HEK293 (cell line): ENCODE measurements around the gene ZNF471.

Experiments
- BCL11A ChIP-seq: fragments of 450-650 bp; formaldehyde crosslinking; IDR thresholded peaks from 2 replicates; pipeline ENCODE4 v1.5.1; 2016; ENCODE audit warnings: low read depth, missing biosample characterization, missing genetic modification characterization
- GFI1B ChIP-seq: fragments of 450-650 bp; formaldehyde crosslinking; IDR thresholded peaks from 2 replicates; pipeline ENCODE4 v1.5.1; 2016; ENCODE audit warnings: missing biosample characterization, missing genetic modification characterization
- GLIS1 ChIP-seq: fragments of 450-650 bp; formaldehyde crosslinking; IDR thresholded peaks from 2 replicates; pipeline ENCODE4 v1.5.1; 2016; ENCODE audit warnings: missing biosample characterization, missing genetic modification characterization
- HOXC10 ChIP-seq: sonication (generic); formaldehyde crosslinking; IDR thresholded peaks from 2 replicates; pipeline ENCODE4 v1.8.1; 2023; ENCODE audit warnings: mild to moderate bottlenecking, missing genetic modification reagents
- KLF10 ChIP-seq: fragments of 450-650 bp; IDR thresholded peaks from 2 replicates; pipeline ENCODE4 v1.5.1; 2018; ENCODE audit warnings: missing biosample characterization, mild to moderate bottlenecking, missing genetic modification characterization
- KLF16 ChIP-seq: fragments of 450-650 bp; formaldehyde crosslinking; IDR thresholded peaks from 2 replicates; pipeline ENCODE4 v1.5.1; 2017; ENCODE audit warnings: missing biosample characterization, missing genetic modification characterization
- KLF8 ChIP-seq: fragments of 450-650 bp; formaldehyde crosslinking; IDR thresholded peaks from 2 replicates; pipeline ENCODE4 v1.5.1; 2016; ENCODE audit warnings: missing biosample characterization, missing genetic modification characterization
- KLF9 ChIP-seq: fragments of 450-650 bp; formaldehyde crosslinking; IDR thresholded peaks from 2 replicates; pipeline ENCODE4 v1.5.1; 2016; ENCODE audit warnings: missing biosample characterization, missing genetic modification characterization, low read depth
- SCRT2 ChIP-seq: fragments of 450-650 bp; formaldehyde crosslinking; IDR thresholded peaks from 2 replicates; pipeline ENCODE4 v1.5.1; 2016; ENCODE audit warnings: missing biosample characterization, missing genetic modification characterization
- SP7 ChIP-seq: fragments of 450-650 bp; formaldehyde crosslinking; IDR thresholded peaks from 2 replicates; pipeline ENCODE4 v1.5.1; 2016; ENCODE audit warnings: missing biosample characterization, missing genetic modification characterization
- TCF7L2 ChIP-seq: IDR thresholded peaks from 2 replicates; pipeline ENCODE4 v1.6.1; 2011; ENCODE audit warnings: low read depth, mild to moderate bottlenecking, inconsistent platforms, low read length, moderate library complexity, borderline replicate concordance
- ZFHX2 ChIP-seq: fragments of 450-650 bp; formaldehyde crosslinking; conservative IDR thresholded peaks from 2 replicates; pipeline ENCODE4 v1.5.1; 2016; ENCODE audit warnings: missing biosample characterization, missing genetic modification characterization
- ZNF112 ChIP-seq: fragments of 450-650 bp; formaldehyde crosslinking; IDR thresholded peaks from 2 replicates; pipeline ENCODE4 v1.5.0; 2017; ENCODE audit warnings: missing biosample characterization, missing genetic modification characterization
- ZNF114 ChIP-seq: fragments of 450-650 bp; formaldehyde crosslinking; IDR thresholded peaks from 2 replicates; pipeline ENCODE4 v1.5.0; 2017; ENCODE audit warnings: missing biosample characterization, missing genetic modification characterization
- ZNF138 ChIP-seq: fragments of 450-650 bp; formaldehyde crosslinking; IDR thresholded peaks from 2 replicates; pipeline ENCODE4 v1.5.1; 2016; ENCODE audit warnings: missing biosample characterization, missing genetic modification characterization, borderline replicate concordance
- ZNF274 ChIP-seq, 2 experiments: fragments of 200-500 bp in 1 of 2; fragments of 450-650 bp in 1 of 2; sonication (Bioruptor generic) in 1 of 2; formaldehyde crosslinking in 1 of 2; IDR thresholded peaks; 2 replicates each; pipeline versions ENCODE4 v1.5.1 to v1.6.1; 2014 to 2016; ENCODE audit warnings: borderline replicate concordance in 1 of 2, inconsistent platforms in 1 of 2, low read length in 1 of 2, missing biosample characterization in 1 of 2, missing genetic modification characterization in 1 of 2
- ZNF350 ChIP-seq: fragments of 450-650 bp; formaldehyde crosslinking; IDR thresholded peaks from 2 replicates; pipeline ENCODE4 v1.5.0; 2017; ENCODE audit warnings: missing biosample characterization, mild to moderate bottlenecking, missing genetic modification characterization
- ZNF391 ChIP-seq: fragments of 450-650 bp; formaldehyde crosslinking; IDR thresholded peaks from 2 replicates; pipeline ENCODE4 v1.5.1; 2016; ENCODE audit warnings: low read depth, missing biosample characterization, missing genetic modification characterization, borderline replicate concordance
- ZNF423 ChIP-seq: fragments of 450-650 bp; formaldehyde crosslinking; IDR thresholded peaks from 2 replicates; pipeline ENCODE4 v1.5.1; 2016; ENCODE audit warnings: missing biosample characterization, missing genetic modification characterization
- ZNF530 ChIP-seq: fragments of 450-650 bp; formaldehyde crosslinking; IDR thresholded peaks from 2 replicates; pipeline ENCODE4 v1.5.1; 2016; ENCODE audit warnings: low read depth, missing biosample characterization, missing genetic modification characterization
- ZNF548 ChIP-seq: fragments of 450-650 bp; formaldehyde crosslinking; IDR thresholded peaks from 2 replicates; pipeline ENCODE4 v1.5.1; 2016; ENCODE audit warnings: missing biosample characterization, missing genetic modification characterization
- ZNF571 ChIP-seq: fragments of 450-650 bp; formaldehyde crosslinking; IDR thresholded peaks from 2 replicates; pipeline ENCODE4 v1.5.0; 2017; ENCODE audit warnings: missing biosample characterization, missing genetic modification characterization
- ZNF776 ChIP-seq: fragments of 450-650 bp; formaldehyde crosslinking; IDR thresholded peaks from 2 replicates; pipeline ENCODE4 v1.5.0; 2017; ENCODE audit warnings: missing biosample characterization, missing genetic modification characterization, borderline replicate concordance
- ZNF843 ChIP-seq: fragments of 450-650 bp; formaldehyde crosslinking; IDR thresholded peaks from 2 replicates; pipeline ENCODE4 v1.5.1; 2016; ENCODE audit warnings: missing biosample characterization, missing genetic modification characterization
- ZXDB ChIP-seq: fragments of 450-650 bp; formaldehyde crosslinking; IDR thresholded peaks from 2 replicates; pipeline ENCODE4 v1.5.1; 2016; ENCODE audit warnings: missing biosample characterization, missing genetic modification characterization
- TF ChIP-seq, protein P1 (sequence below): fragments of 450-650 bp; formaldehyde crosslinking; IDR thresholded peaks from 2 replicates; pipeline ENCODE4 v1.5.1; 2016; ENCODE audit warnings: missing biosample characterization, missing genetic modification characterization
- TF ChIP-seq, protein P2 (sequence below): fragments of 450-650 bp; formaldehyde crosslinking; conservative IDR thresholded peaks from 2 replicates; pipeline ENCODE4 v1.5.1; 2016; ENCODE audit warnings: low read depth, missing biosample characterization, missing genetic modification characterization
- TF ChIP-seq, protein P3 (sequence below): fragments of 450-650 bp; formaldehyde crosslinking; IDR thresholded peaks from 2 replicates; pipeline ENCODE4; 2016; ENCODE audit warnings: missing biosample characterization, missing genetic modification characterization
- TF ChIP-seq, protein P4 (sequence below): fragments of 450-650 bp; formaldehyde crosslinking; IDR thresholded peaks from 2 replicates; pipeline ENCODE4 v1.5.1; 2016; ENCODE audit warnings: missing biosample characterization, missing genetic modification characterization
- TF ChIP-seq, protein P5 (sequence below): fragments of 450-650 bp; formaldehyde crosslinking; IDR thresholded peaks from 2 replicates; pipeline ENCODE4 v1.5.1; 2016; ENCODE audit warnings: missing biosample characterization, missing genetic modification characterization

ZNF471 gene

DNA sequence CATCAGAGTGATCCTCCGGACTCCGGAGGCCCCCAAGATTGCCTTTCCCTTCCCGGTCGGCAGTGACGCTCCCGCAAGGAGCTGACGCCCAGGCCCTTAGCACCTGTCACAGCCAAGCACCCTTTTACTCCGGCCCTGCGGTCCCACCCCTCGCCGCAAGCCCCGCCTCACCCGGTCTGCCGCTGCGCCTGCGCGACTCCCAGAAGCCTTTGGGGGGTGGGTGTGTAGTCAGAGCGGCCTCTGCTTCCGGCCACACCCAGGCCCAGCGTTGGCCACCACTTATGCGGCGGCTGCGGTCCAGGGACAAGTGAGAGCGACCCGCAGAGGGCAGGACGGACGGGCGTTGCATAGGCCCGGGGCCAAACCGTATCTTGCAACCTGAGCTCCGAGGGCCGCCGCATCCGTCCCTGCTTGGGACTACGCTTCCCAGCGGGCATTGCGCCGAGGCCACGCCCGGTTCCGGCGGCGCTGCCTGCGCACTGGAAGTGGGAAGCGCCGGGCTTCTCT lies 30.7 kb downstream of the ZNF471 start (continued):
- TF ChIP-seq, protein P1, sequence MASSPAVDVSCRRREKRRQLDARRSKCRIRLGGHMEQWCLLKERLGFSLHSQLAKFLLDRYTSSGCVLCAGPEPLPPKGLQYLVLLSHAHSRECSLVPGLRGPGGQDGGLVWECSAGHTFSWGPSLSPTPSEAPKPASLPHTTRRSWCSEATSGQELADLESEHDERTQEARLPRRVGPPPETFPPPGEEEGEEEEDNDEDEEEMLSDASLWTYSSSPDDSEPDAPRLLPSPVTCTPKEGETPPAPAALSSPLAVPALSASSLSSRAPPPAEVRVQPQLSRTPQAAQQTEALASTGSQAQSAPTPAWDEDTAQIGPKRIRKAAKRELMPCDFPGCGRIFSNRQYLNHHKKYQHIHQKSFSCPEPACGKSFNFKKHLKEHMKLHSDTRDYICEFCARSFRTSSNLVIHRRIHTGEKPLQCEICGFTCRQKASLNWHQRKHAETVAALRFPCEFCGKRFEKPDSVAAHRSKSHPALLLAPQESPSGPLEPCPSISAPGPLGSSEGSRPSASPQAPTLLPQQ (tag by site-specific recombination): peak; percentile 79
- TF ChIP-seq ZNF114 (tag by site-specific recombination): no peak
- TF ChIP-seq ZNF530 (tag by site-specific recombination): no peak
- TF ChIP-seq, protein P2, sequence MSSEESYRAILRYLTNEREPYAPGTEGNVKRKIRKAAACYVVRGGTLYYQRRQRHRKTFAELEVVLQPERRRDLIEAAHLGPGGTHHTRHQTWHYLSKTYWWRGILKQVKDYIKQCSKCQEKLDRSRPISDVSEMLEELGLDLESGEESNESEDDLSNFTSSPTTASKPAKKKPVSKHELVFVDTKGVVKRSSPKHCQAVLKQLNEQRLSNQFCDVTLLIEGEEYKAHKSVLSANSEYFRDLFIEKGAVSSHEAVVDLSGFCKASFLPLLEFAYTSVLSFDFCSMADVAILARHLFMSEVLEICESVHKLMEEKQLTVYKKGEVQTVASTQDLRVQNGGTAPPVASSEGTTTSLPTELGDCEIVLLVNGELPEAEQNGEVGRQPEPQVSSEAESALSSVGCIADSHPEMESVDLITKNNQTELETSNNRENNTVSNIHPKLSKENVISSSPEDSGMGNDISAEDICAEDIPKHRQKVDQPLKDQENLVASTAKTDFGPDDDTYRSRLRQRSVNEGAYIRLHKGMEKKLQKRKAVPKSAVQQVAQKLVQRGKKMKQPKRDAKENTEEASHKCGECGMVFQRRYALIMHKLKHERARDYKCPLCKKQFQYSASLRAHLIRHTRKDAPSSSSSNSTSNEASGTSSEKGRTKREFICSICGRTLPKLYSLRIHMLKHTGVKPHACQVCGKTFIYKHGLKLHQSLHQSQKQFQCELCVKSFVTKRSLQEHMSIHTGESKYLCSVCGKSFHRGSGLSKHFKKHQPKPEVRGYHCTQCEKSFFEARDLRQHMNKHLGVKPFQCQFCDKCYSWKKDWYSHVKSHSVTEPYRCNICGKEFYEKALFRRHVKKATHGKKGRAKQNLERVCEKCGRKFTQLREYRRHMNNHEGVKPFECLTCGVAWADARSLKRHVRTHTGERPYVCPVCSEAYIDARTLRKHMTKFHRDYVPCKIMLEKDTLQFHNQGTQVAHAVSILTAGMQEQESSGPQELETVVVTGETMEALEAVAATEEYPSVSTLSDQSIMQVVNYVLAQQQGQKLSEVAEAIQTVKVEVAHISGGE: peak; percentile 72
- TF ChIP-seq KLF16 (tag by site-specific recombination): peak; percentile 96
- TF ChIP-seq ZNF274 (IDR thresholded peaks at IDR 0.05; ENCODE audit: low read length): no peak
- no peak for TF ChIP-seq ZNF274 (tag by site-specific recombination; IDR thresholded peaks at IDR 0.05; ENCODE audit: borderline replicate concordance)
- TF ChIP-seq KLF10: peak; percentile 97
- peak; percentile 28 for TF ChIP-seq GLIS1 (tag by site-specific recombination)
- no peak for TF ChIP-seq TCF7L2
- peak; percentile 75; the same call in 1 of the 2 replicates for TF ChIP-seq ZNF350 (tag by site-specific recombination)
- no peak for TF ChIP-seq HOXC10 (CRISPR knock-in tag)
- no peak for TF ChIP-seq GFI1B (tag by site-specific recombination)
- TF ChIP-seq KLF9 (tag by site-specific recombination): peak; percentile 98
- TF ChIP-seq, protein P3, sequence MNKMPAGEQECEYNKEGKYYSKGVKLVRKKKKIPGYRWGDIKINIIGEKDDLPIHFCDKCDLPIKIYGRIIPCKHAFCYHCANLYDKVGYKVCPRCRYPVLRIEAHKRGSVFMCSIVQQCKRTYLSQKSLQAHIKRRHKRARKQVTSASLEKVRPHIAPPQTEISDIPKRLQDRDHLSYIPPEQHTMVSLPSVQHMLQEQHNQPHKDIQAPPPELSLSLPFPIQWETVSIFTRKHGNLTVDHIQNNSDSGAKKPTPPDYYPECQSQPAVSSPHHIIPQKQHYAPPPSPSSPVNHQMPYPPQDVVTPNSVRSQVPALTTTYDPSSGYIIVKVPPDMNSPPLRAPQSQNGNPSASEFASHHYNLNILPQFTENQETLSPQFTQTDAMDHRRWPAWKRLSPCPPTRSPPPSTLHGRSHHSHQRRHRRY (tag by site-specific recombination): no peak
- peak; percentile 63 for TF ChIP-seq ZXDB
- TF ChIP-seq ZNF843: peak; percentile 45; the same call in 1 of the 2 replicates
- peak; percentile 33; the same call in 1 of the 2 replicates for TF ChIP-seq SCRT2 (tag by site-specific recombination)
- peak; percentile 100 for TF ChIP-seq KLF8
- TF ChIP-seq ZFHX2: peak; percentile 65
- TF ChIP-seq ZNF391 (tag by site-specific recombination): no peak
- no peak for TF ChIP-seq BCL11A
- no peak for TF ChIP-seq ZNF423 (tag by site-specific recombination)
- TF ChIP-seq ZNF112 (tag by site-specific recombination): no peak
- no peak for TF ChIP-seq ZNF548 (tag by site-specific recombination)
- no peak for TF ChIP-seq ZNF571 (tag by site-specific recombination)
- no peak for TF ChIP-seq ZNF776 (tag by site-specific recombination)
- no peak for TF ChIP-seq ZNF138 (tag by site-specific recombination)
- TF ChIP-seq SP7: peak; percentile 26; the same call in 1 of the 2 replicates
- TF ChIP-seq, protein P4, sequence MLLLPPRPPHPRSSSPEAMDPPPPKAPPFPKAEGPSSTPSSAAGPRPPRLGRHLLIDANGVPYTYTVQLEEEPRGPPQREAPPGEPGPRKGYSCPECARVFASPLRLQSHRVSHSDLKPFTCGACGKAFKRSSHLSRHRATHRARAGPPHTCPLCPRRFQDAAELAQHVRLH: 0 out of 2 replicates have a peak, but pooled peaks have one; percentile 59
- TF ChIP-seq, protein P5, sequence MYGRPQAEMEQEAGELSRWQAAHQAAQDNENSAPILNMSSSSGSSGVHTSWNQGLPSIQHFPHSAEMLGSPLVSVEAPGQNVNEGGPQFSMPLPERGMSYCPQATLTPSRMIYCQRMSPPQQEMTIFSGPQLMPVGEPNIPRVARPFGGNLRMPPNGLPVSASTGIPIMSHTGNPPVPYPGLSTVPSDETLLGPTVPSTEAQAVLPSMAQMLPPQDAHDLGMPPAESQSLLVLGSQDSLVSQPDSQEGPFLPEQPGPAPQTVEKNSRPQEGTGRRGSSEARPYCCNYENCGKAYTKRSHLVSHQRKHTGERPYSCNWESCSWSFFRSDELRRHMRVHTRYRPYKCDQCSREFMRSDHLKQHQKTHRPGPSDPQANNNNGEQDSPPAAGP (tag by site-specific recombination): peak; percentile 65; the same call in 1 of the 2 replicates
